NCI-H2171 (cell line): ENCODE measurements around the gene NSD2.

Experiments
- DNase-seq: peaks from one replicate; lab custom pipeline; 2025; lab: John Stamatoyannopoulos, UW

Gene NSD2

DNA sequence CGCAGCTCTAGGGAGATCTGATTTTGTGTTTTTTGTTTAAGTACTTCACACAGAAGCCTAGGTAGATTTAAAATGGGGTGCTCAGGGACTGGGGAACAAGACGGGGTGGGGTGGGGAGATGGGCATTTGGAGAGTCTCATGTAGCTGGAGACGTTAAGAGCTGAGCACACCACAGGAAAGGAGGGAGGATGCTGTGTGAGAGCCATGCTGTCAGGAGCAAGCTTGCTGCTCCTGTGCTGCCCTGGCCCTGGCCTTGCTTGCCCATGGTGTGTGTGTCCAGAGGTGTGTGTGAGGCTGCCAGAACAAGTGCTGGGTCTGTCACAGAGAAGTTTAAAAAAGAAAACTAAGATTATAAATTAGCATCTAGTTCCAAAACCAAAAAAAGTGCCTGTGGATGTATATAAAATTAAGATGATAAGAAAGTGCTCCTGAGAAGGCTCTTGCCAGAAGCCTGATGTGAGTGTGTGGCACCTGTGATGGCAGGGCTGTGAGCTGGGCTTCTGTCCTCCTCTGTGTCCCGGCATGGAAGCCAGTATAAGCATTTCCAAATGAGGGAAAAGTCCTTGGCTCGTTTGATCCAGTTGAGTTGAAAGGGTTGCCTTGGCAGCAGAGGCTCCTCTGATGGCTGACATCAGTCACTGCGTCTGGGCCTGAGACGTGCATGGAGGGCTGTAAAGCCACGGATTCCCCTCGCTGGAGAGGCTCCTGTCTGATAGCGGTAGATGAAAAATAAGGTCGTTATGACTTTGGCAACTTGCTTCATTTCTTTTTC is 74.1 kb downstream of the NSD2 start:
- DNase-seq, result no peak

DNA sequence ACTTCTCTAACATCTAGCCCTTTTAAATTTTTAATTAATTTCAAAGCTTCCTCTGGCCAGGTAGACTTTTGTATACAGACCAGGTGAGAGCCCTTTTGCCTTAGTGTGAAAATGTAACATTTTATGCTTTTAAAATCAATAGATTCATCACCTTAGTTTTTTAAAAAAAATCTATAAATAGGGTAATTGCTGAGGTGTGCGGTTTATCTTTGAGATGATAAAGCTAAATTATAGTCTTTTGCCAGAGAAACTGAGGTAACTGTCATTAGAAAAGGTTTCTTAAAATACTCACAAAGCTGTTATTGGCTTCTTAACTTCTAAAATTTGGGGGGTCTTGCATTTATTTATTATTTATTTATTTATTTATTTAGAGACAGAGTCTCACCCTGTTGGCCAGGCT is 74.7 kb downstream of the NSD2 start:
- DNase-seq, result no peak

DNA sequence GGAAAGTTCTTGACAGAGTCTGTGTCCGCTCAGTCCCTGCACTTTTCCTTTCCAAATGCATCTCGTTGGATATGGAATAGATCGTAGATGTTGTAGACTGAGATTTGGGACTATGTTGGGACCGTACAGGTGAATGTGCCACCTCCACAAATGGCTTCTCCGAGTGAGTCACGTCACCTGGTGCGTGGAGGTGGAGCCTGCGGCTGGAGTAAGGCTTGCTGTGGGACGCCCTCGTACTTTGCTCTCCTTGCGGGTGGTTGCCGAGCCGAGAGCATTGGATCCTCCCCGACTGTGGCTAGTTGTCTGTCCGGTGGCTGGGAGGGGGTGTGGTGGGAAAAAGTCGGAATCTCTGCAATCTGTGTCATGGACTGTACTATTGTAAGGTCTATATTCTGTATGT is 77.0 kb downstream of the NSD2 start:
- no peak for DNase-seq

GRCh38 chr4:1948892-1949436 is 77.8 kb downstream of the NSD2 start:
- DNase-seq, result no peak

DNA sequence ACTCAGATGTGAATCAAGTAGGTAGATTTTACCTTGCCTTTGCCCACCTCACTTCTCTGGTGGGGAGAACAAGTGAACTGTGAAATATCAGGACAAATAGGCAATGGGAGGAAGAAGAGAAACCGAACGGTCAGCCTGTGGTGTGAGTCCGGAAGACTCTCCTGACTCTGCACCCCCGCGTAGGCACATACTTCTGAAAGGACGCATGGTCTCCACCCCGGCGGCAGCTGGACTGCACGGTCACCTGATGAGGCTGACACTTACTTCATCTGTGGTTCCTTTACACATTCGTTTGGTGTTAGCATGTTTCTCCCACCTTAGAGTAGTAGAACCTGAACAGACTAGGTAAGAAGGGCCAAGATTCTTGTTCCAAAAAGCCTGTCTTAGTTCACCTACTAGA is 79.2 kb downstream of the NSD2 start:
- DNase-seq, result no peak

DNA sequence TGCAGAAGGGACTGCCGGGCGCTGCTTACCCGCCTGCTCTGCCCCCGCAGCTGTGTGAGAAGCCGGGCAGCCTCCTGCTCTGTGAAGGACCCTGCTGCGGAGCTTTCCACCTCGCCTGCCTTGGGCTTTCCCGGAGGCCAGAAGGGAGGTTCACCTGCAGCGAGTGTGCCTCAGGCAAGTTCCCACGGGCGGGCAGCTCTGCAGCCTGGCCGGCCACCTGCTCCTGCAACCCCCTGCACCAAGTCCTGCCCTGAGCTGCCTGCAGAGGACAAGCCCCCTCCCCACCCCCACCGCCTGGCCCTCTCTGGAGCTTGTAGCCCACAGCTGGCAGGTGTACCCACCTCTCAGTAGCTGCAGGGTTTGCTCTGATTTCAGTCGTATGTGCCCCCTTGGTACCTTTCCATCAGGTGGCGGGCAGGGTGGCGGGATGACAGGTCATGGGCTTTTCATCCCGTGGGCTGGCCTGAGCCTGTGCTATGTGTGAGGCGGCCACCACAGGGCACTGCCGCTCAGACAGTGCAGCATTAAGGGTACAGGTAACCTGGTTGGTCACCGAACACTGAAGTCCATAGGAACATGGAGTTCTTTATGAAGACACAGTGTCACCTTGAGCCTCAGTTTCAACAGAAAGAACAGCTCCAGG is 81.0 kb downstream of the NSD2 start:
- DNase-seq, result no peak

DNA sequence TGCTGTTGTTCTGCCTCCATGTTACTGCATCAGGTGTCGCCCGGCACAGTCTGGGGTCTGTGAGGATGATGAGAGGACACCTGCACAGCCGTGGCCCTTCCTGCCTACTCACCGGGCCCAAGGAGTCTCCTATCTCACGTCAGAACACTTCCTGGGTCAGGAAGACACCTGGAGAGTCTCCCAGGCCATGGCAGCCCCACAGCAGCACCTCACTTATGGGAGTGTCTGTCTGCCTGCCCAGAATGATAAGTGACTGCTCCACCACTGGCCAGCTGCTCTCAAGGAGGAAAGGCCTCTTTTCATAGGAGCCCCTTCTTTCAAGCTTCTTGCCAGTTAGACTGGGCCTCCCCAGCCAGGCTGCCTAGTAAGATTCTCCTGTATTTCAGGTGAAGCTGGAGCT is 81.5 kb downstream of the NSD2 start:
- DNase-seq, result no peak

- no peak for DNase-seq
Observed at GRCh38 chr4:1953335-1953734, 82.1 kb downstream of the NSD2 start.

GRCh38 chr4:1956631-1957030 is 85.4 kb downstream of the NSD2 start:
- no peak for DNase-seq

DNA sequence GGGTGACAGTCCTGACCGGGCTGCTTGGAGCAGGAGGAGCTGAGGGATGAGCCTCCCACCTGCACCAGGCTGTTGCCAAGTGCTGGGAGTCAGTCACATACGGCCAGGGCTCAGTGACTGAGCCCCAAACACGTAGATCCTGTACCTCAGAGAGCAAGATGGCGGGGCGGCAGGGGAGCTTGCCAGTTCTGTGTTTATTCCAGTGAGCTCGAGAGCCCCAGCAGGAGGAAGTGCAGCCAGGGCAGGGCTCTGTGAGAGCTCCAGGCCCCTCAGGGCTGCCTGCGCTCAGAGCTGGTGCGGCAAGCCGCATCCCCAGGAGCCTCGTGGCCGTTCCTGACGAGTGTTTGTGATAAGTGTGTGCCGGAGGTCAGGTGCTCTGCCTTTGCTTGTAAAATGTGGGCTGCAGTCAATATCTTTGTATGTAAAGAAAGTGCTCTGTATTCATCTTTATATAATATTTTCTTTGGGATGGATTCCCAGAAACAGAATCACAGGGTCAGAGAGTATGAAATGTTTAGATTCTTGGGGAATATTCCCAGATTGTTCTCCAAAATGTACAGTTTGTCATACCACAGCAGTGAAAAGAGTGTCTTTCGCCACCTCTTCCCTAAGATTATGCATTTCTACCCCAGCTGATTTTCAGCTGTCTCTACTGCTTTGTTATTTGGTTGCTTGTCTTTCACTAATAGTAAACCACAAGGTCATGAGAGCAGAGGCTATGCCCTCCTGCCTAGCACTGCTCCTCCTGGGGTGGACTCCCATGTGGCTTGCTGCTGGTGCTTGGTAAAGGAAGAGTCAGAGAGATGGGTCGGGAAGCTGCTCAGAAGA is 87.3 kb downstream of the NSD2 start:
- no peak for DNase-seq

- no peak for DNase-seq
Observed at GRCh38 chr4:1959104-1959384, 87.9 kb downstream of the NSD2 start.

DNA sequence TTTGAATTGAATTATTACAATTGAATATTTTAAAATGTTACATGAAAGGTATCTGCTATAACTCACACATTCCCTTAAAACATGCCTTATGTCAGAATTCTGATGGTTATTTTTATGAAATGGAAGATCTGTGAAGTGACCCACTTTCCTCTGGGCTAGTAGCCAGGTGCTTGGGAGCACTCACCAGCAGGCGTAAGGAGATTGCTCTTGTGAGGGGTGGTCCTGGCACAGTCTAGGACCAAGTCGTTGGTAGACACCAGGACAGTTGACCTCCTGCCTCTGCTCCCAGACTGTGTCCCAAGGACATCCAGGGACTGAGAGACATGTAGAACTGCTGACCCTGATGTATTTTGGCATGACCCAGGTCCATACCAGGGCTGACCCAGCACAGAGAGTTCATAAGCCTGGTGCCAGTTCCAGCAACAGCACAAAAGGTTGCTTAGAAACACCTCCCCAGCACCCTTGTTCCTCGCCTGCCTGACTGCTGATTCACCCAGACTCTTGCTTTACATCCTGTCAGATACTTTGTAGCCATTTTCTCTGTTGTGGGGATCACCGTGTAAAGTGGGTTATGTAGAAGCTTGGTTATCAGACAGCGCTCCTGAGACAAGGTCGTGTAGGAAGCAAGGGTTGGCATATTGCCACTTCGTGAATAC is 89.1 kb downstream of the NSD2 start:
- no peak for DNase-seq

DNA sequence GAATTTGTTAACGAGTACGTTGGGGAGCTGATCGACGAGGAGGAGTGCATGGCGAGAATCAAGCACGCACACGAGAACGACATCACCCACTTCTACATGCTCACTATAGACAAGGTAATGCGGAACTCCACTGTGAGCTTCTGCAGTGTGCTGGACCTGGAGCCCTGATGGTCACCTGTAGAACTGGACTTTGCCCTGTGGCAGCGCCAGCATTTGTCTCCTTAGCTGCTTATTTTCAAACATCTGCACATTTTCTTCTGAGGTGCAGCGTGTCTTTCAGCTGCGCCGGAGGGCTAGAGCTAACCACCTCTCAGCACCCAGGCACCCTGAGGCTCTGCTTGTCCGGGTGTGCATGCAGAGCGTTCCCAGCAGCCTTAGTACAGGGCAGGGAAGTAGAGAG is 89.8 kb downstream of the NSD2 start:
- no peak for DNase-seq

DNA sequence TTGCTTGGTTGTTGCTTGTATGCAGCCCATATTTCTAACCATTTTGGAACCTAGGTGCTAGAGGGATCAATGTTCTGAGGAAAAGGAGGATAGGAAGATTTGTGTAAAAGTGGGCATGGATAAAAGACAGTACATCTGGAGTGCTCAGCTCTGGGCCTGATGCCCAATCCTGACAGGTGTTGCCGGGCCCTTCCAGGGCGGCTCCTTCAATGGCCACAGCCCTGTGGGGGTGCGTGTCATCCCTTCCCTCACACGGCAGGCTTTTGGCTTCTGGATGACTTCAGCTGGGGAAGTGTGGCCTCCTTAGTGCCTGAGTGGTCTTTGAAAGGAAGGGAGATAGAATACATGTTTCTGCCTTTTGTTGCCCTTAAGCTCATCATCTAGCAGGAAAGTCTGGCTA is 90.4 kb downstream of the NSD2 start:
- no peak for DNase-seq

DNA sequence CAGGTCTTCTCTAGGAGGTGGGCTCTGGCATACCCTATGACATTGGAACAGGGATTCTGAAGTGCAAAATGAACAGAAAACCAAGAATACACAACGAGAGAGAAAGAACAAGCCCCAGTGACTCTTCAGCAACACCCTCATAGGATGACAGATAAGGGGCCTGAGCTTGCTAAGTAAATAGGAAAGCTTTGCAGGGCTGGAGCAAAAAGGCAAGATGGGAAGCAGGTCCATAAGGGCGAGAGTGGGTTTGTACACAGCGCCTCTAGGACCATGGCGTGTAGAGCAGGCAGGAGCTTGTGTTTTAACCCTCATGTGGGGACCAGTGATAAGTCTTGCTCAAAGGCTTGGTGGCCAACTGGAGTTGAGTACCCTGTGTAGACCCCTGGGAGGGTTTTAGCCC is 91.8 kb downstream of the NSD2 start:
- DNase-seq, result no peak

DNA sequence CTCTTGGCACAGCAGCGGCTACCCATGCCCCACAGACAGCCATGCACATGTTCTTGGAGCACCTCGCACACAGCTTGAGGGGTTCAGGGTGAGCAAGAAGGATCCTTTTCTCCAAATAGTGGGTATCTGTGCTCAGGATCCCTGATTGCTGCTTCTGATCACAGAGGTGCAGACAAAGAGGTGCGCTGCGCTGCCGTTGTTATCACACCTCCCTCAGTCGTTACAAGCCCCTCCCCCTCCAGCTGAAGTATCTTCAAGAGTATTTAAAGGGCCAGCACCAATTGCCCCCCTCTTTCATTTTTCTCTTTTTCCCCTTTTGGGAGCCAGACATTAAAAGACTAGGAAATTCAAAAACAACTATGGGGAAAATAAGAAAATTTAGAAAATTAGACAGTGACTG is 93.2 kb downstream of the NSD2 start:
- no peak for DNase-seq

- no peak for DNase-seq
Observed at GRCh38 chr4:1964971-1965370, 93.8 kb downstream of the NSD2 start.

DNA sequence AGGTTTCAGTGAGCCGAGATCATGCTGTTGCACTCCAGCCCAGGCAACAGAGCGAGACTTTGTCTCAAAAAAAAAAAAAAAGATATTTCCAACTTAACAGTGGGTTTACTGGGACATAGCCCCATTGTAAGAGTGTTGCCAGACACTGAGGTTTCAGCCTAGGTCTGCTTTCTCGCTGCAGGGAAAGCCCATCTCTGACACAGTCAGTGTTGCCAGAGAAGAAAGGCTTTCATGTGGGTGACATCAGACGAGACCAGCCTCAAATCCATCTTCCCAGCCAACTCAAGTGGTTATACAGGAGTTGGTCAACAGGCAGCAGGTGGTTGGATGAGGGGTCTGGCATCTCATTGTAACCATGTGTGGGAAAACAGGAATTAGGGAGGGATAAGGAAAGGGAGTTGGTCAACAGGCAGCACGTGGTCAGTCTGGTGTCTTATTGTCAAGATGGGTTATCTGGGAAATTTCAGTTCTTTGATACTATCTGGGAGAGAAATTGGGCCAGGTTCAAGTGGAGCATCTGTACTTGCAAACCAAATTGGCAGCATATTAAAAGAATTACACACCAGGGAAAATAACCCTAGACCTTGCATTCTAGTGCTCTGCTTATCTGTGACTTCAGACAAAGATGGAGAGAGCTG is 96.4 kb downstream of the NSD2 start:
- no peak for DNase-seq

DNA sequence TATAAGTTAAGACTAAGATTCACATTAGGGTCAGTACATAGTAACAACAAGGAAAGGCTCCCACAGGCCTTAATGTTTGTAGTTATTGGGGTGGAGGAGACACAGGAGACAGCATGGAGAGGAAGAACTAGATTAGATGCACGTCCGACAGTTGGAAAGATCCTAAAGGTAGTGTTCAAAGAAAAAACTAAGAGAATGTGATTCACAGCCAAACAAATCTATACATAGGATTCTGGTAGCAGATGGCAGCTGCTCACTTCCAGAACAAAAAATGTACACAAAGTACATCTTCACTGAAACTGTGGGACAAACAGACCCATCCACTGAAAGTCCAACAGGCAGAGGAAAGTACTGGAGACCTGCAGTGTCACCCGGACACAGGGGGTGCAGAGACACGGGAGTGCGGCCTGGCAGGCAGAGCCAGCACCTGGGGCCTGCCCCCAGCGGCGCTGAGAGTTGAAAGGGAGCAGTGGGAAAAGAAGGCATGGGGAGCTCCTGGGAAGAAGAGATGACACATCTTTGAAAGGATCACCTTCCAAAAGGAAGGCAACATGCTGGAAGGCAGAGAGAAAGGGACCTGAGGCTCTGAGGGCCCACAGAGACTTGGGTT is 97.6 kb downstream of the NSD2 start:
- no peak for DNase-seq

GRCh38 chr4:1969928-1970723 is 98.9 kb downstream of the NSD2 start:
- DNase-seq, result no peak

DNA sequence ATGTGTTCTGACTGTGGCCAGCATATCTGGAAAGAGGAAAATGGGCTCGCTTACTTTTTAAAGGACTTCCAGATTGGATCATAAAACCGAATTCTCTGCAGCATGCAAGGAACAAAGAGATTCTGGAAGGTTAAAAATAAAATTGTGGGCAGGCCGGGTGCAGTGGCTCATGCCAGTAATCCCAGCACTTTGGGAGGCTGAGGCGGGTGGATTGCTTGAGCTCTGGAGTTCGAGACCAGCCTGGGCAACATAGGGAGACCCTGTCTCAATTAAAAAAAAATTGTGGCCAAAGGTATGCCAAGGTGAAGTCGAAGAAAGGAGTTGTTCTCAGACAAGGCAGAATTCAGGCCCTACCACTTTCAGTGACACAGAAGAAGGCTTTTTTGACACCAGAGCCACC is 99.7 kb downstream of the NSD2 start:
- DNase-seq, result no peak
